Subcutaneous adipose tissue (tissue), 4 donors: ENCODE results near the gene CCDC127. TPM values are rescaled to one million over a fixed set of nuclear protein-coding genes. Genes with fewer than 3 reads are reported as not detected.

Experiments
- CTCF ChIP-seq: fragments of 450-650 bp; IDR thresholded peaks from one replicate; pipeline ENCODE4 v1.5.1; 2016; ENCODE audit warnings: low read depth, mild to moderate bottlenecking, control low read depth, antibody characterized with exemption, moderate library complexity
- total RNA-seq, 4 donors: library from RNA; depleted of rRNA; stranded (reverse); fragments of >200 nt; gene quantifications; one replicate each; pipeline ENCODE4 v1.1.0, GENCODE V29; 2016

The CCDC127 gene
- total RNA-seq, 4 donors from 2014 or later, result 4.9 to 6.5 (median 5.8) TPM

GRCh38 chr5:147751-148150, 70.2 kb downstream of the CCDC127 start:
- TF ChIP-seq CTCF, result no peak

Other genes starting within 250 kb of the CCDC127 start
- gene PLEKHG4B, start 126.0 kb downstream of the CCDC127 start, total RNA-seq, result under 1 TPM in 1 of 4 donors, not detected in 3; under 0.01 TPM
- not detected for gene LRRC14B, start 26.7 kb downstream of the CCDC127 start, total RNA-seq
- 100 to 1,000 TPM in 1 of 4 donors, 10 to 100 TPM in 3; 71.4 to 104 (median 72.1) TPM for gene SDHA, start 167 bp upstream of the CCDC127 start, total RNA-seq
- 10 to 100 TPM; 49.3 to 70.8 (median 62.1) TPM for gene PDCD6, start 53.5 kb upstream of the CCDC127 start, total RNA-seq
- gene AHRR, start 103.6 kb upstream of the CCDC127 start, total RNA-seq, result 1 to 10 TPM in 1 of 4 donors, under 1 TPM in 3; 0.34 to 1.1 (median 0.46) TPM
- 10 to 100 TPM; 32.4 to 84.8 (median 49.2) TPM for gene EXOC3, start 225.0 kb upstream of the CCDC127 start, total RNA-seq